DMS53 treated with DMSO at 0.1 percent for 48 hours (cell line): Measurements from ENCODE around the gene CTNNB1.
A peak's percentile ranks its signal among the peaks of the same experiment; 100 is the strongest.
"Not testable (repeated sequence)": the region's sequence is repeated elsewhere in the genome, so short reads cannot be mapped to it uniquely, and the experiment has no call there.

Source experiments
- DNase-seq: peaks from one replicate; lab custom pipeline; 2025; ENCODE audit not compliant: unreplicated experiment; lab: John Stamatoyannopoulos, UW

The CTNNB1 gene

DNA sequence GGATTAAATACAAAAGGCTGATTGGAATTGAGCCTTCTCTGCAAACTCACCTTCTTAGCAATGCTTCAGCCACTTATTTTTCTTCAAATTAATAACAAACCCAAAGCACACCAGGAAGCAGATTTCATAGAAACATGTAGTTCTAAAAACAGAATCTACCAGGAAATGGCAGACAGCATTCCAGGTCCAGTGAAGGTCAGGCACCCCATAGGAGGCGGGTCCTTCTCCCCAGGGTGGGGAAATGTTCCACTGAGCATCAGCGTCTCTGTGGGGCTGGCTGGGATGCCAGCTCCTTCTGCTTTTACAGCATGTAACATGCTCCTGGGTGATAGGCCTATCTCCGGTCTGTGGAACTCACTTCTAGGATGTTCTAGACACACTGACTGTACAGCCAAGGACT is 49.2 kb downstream of the CTNNB1 start:
- no peak for DNase-seq

DNA sequence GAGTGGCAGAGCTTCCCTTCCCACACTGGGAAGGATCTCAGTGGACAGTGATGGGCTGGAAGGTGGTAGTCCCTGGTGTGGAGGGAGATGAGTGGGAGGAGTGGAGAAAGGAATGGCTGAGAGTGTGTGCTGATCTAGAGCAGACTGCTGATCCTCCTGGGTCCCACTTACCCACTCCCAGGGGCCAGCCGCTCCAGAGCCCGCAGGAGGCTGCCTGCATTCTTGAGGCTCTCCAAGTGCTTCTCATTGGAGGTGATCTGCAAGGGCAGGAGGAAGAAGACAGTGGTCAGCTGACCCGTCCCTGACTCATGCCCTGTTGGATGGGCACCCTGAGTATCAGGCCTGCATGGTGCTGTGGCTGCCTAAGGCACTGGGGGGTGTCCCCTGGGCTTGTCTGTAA is 50.0 kb downstream of the CTNNB1 start:
- no peak for DNase-seq

DNA sequence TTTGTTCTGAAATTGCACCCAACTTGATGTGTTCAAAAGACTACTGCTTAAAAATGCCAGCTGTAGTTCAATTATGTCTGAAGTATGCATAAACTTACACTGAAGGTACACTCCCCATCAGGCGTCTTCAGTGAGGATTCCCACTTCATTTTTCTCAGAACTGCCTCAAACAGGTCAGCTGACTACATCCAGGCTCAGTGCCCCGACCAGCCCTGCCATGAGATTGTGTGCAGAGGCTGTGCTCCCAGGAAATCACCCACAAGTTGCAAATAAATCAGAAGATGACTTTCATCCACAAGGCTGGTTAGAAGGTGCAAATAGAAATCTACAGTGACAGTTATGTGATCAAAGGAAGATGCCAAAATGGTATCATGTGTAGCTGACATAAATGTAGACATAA is 51.5 kb downstream of the CTNNB1 start:
- no peak for DNase-seq

DNA sequence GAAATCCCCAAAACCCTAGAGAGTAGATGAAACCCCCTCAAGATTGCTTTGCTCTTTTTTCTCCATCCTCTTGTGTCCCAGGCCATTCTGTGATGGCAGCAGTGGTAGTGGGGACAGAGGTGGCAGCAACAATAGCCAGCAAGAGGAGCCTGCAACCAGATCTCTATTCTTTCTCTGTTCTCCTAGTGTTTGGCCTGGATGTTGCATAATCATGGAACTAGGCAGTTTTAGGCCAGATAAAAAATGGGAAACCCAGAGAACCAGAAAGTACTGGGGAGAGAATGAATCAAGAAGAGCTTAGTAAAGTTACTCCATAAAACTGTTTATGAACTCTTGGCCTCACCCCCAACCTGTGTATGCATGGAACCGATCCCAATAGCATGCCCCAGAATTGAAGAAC is 52.3 kb downstream of the CTNNB1 start:
- no peak for DNase-seq

DNA sequence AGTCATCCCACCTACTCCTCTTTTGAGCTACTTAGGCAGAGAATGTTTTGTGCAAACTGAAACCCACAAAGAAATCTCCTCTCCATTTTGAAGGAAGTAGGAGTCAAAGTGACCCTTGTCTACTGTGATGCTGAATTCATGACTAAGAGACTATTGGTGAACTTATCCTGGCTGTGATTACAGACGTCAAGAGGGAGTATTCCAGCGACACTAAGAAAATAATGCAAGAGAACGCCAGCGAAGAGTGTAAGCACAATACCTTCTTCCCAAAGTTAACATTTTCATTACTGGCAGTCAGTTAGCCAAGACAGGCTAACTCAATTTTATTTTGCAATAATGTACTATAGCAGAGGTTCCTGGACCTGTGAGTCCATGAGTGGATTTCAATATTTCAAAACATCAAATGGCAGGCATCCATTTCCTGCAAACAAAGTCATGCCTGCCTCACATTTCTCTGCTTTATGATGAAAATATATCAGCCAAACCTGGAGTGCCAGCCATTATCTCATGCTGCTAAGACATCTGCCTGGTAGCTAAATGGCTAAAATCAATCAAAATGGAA is 59.0 kb downstream of the CTNNB1 start:
- DNase-seq, result no peak

DNA sequence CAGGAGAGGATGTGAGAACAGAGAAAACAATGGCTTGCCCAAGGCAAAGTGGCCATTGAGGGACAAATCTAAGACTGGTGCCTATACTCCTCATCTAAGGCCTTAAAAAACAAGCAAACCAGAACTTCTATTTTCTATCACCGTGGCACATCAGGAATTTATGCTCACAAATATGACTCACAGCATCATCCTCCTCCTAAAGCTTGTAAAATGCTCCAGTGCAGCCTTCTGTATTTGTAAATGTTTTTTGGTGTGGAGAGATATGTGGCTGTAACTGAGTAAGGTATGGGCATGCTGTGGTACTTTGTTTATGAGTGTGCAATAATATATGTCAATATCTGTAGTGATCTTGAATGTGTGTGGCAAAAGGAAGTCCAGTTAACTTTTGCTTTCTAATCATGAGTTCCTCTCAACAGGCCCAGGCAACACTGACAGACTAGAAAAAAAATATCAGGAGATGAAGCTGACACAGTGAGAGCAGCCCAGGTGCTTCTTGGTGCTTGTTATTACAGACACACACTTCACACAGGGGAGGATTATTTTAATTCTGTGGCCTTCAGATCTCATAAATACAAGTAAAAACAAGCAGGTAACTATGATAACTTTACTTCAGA is 60.3 kb downstream of the CTNNB1 start:
- no peak for DNase-seq

DNA sequence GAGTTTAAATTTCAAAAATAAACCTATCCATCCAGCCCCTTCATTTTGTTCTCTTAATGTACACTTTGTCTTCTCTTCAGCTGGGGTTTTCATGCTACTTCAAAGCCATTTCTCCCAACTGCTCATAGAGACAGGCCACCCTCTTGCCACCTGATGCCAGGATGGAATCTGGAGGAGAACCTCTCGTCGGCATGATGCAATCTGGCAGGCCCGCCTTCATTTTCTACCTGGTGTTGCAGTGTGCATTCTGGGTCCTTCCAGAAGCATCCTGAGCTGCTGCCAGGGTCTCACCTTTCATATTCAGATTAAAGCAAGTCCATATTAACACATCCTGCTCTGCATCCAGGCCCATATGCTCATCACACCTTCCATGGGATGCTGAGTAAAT is 60.8 kb downstream of the CTNNB1 start:
- no peak for DNase-seq

DNA sequence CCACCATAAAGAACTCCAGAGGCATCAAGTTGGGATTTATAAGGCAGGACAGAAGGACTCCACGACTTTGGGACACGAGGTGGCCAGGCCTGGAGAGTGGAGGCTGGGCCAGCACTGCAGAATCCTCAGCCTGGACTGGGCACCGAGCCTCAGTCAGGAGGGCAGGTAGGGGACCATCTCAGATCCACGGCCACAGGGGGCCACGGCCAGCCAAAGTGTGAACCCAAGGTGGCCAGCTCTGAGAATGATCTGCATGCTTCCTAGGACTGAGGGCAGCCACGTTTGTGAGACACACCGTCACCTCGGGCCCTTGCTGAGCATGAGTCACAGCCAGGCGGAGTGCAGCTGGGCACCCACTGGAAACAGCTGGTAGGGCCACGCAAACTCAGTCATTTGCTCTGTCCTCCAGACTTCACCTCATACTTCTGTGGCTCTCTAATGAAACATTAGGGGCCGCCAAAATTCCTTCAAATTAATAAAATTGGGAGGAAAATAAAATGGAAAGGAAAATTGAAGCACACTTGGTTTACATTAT is 65.8 kb downstream of the CTNNB1 start:
- DNase-seq, result no peak

DNA sequence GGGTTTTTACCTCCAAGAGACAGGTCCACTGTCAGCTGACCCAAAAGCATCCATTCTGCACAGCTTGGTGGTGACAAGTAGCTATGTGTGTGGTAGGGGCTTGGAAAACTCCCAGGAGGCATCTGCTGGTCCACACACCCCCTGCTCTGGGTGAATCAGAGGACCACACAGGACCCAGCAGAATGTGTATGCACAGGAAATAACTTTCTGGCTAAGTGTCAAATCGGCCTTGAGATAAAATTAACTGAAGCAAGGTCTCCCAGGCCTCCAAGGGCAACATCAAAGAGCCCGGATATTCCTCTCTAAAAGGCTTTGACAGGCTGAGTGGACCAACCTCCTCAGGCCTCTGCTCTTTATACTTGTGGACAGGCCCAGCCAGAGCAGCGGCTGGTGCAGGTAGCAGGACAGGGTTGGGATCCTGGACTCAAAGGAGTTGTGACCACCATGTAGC is 66.5 kb downstream of the CTNNB1 start:
- no peak for DNase-seq

DNA sequence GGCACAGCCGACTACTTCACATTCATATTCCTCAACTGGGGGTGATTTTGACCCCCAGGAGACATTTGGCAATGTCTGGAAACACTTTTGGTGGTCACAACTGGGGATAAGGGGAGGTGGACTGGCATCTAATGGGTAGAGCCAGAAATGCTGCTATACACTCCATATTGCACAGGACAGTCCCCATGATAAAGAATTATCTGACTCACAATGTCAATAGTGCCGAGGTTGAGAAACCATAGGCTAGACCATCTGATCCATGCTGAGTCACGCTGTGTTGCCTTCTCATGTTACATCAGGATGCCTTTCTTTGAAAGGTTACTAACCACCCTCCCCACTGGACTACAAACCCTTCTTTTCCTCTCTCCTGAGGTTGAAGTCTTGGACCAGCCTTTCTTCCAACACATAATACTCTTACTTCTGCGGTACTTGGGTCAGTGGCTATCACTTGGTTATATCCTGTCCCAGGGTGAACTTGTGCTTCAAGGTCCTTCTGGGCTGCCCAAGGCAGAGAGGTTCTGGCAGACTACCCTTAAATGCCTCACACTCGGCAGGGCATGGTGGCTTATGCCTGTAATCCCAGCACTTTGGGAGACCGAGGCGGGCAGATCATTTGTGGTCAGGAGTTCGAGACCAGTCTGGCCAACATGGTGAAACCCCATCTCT is 68.8 kb downstream of the CTNNB1 start:
- peak; percentile 40 for DNase-seq

DNA sequence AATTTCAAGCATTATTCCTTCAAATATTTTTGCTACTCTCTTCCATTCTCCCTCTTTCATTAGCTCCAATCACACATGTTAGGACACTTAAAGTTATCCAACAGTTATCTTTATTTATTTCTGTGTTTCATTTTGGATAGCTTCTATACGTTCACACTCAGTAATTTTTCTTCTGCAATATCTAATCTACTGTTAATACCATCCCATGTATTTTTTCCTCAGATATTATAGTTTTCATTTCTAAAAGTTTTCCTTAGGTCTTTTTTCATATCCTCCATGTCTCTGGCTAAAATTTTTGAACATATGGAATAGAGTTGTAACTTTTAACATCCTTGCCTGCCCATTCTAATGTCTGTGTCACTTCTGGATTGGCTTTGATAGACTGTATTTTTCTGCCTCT is 73.4 kb downstream of the CTNNB1 start:
- no peak for DNase-seq

DNA sequence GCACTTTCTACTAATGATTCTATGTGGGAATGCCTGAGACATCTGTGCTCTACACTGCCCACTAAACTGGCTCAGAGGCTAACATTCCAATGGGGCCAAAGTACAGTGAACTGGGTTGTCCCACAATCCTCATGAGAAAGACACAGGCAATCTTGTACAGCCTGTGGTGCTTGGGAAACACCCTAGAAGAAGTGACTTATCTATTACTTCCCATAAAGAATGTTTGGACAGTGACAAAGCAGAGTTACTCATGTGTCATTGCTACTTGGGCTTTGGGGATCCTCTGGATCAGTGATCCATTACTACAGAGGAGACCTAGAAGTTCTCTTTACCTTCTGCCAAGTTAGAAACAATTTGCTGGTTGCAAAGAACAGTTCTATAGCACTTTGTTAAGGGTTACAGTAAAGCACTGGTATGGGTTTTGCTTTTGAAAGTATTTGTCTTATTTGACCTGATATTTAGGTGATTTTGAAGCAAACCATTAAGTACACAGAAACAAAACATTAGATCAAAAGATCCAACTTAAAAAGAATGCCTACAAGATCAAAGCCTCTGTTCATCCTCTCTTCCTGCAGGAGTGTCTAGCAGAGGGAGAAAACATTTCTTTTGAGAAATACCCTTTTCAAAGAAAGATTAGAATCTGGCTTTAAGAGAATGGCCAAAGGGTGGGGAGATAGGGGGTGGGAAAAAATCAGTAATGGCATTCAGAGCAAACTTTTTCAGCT is 75.8 kb downstream of the CTNNB1 start:
- no peak for DNase-seq

DNA sequence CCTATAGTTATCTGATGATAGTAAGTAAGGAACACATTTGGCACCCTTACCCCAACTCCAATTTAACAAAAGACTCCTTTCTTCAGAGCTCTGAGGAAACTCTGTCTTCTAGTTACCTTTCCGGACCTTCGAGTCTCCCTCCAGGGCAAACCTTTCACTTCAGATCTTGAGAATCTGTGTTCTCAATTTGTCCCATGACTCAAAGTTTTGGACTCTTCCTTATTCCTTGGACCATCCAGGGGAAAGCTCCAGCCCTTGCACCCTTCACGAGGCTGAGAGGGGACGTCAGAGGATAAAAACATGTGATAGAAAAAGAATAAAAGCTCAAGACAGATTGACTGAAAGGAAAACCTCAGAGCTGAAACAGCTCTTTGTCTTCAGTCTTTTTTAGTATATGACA is 76.9 kb downstream of the CTNNB1 start:
- no peak for DNase-seq

DNA sequence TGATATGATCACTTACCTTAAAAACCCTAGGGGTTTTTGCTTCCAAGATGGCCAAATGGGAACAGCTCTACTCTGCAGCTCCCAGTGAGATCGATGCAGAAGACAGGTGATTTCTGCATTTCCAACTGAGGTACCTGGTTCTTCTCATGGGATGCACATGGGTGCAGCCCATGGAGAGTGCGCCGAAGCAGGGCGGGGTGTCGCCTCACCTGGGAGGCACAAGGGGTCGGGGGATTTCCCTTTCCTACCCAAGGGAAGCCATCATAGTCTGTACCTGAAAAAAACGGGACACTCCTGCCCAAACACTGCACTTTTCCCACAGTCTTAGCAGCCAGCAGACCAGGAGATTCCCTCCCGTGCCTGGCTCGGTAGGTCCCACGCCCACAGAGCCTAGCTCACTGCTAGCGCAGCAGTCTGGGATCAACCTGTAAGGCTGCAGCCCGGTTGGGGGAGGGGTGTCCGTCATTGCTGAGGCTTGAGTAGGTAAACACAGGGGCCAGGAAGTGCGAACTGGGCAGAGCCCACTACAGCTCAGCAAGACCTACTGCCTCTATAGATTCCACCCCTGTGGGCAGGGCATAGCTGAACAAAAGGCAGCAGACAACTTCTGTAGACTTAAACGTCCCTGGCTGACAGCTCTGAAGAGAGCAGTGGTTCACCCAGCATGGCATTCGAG is 78.6 kb downstream of the CTNNB1 start:
- DNase-seq, result no peak

DNA sequence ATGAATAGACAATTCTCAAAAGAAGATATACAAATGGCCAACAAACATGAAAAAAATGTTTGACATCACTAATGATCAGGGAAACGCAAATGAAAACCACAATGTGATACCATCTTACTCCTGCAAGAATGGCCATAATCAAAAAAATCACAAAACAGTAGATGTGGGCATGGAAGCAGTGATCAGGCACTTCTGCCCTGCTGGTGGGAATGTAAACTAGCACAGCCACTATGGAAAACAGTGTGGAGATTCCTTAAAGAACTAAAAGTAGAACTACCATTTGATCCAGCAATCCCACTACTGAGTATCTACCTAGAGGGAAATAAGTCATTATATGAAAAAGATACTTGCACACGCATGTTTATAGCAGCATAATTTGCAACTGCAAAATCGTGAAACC is 85.6 kb downstream of the CTNNB1 start:
- DNase-seq, result not testable (repeated sequence)

DNA sequence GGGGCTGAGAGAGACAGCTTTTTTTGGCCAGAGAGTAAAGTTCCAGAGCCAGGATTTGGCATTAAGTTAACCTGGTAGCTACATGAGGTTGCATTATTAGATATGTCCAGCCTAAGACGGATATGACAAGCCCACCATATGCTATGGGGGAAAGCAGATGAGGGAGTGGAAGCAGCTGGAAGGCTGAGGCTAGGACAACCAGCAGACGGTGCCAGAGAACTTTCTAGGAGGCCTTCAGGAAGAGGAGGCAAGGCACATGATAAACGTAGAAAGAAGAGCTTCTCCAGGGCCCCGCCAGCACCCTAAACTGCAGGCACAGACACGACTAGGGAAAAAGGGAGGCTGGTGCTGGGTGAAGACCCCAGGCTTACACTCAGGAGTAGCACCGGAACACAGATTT is 87.0 kb downstream of the CTNNB1 start:
- no peak for DNase-seq

DNA sequence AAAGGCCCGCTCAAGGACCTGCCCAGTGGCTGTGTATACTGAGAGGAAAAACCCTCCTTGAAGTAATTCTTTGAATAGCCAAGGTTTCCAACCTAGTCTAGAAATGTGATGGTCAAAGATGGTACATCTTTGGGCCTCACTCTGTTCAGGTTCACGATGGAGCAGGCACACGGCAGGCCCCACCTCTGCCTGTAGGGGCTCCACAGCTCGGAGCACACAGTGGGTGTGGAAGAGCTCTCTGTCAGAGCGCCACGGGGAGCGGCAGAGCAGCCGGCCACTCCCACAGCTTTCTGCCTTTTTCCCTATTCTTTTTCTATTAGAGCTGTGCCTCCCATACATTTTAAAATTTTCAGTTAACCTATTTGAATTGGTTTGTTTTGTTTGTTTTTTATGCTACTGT is 89.5 kb downstream of the CTNNB1 start:
- DNase-seq, result no peak
